ENCODE data around the gene IGF2BP2.

Gene IGF2BP2

DNA sequence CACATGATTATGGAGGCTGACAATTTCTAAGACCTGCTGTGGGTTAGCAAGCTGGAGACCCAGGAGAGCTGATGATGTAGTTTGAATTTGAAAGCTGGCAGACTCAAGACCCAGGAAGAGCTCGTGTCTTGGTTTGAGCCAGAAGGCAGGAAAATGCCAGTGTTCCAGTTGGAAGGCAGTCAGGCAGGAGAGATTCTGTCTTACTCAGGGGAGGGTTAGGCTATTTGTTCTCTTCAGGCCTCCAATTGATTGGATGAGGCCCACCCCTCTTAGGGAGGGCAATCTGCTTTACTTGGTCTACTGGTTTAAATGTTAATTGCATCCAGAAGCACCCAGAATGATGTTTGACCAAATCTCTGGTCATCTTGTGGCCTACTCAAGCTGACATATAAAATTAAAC is 40.4 kb upstream of the IGF2BP2 start:
- peaks cover 8% of the 10 kb centered on the region for H3K27me3 ChIP-seq
- TF ChIP-seq, protein P1, sequence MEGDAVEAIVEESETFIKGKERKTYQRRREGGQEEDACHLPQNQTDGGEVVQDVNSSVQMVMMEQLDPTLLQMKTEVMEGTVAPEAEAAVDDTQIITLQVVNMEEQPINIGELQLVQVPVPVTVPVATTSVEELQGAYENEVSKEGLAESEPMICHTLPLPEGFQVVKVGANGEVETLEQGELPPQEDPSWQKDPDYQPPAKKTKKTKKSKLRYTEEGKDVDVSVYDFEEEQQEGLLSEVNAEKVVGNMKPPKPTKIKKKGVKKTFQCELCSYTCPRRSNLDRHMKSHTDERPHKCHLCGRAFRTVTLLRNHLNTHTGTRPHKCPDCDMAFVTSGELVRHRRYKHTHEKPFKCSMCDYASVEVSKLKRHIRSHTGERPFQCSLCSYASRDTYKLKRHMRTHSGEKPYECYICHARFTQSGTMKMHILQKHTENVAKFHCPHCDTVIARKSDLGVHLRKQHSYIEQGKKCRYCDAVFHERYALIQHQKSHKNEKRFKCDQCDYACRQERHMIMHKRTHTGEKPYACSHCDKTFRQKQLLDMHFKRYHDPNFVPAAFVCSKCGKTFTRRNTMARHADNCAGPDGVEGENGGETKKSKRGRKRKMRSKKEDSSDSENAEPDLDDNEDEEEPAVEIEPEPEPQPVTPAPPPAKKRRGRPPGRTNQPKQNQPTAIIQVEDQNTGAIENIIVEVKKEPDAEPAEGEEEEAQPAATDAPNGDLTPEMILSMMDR (IDR thresholded peaks at IDR 0.05) = no peak
- H3K36me3 ChIP-seq = no peaks in the 10 kb centered on the region
- no peak overlapping the region for H3K4me3 ChIP-seq (ENCODE audit: low read depth in 1 of 2, low read length in 1 of 2)
- H3K9me3 ChIP-seq = no peaks in the 10 kb centered on the region
- H3K4me1 ChIP-seq (ENCODE audit: control insufficient read depth in 1 of 2, insufficient read depth in 1 of 2, low read depth in 1 of 2, low read length in 1 of 2) = no peaks in the 10 kb centered on the region
- no peak overlapping the region for H3K27ac ChIP-seq

DNA sequence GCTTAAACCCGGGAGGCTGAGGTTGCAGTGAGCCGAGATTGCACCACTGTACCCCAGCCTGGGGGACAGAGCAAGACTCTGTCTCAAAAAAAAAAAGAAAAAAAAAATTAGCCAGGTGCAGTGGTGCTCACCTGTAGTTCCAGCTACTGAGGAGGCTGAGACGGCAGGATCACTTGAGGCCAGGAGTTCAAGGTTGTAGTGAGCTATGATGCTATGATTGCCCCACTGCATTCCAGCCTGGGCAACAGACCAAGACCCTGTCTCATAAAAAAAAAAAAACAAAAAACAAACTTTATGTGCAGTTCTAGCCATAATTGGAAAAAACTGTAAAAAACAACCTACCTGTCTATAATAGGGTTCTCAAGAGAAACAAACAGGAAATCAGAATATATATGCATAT is 39.9 kb upstream of the IGF2BP2 start:
- no peaks in the 10 kb centered on the region for H3K36me3 ChIP-seq
- no peak overlapping the region for H3K27ac ChIP-seq
- TF ChIP-seq, protein P1 (IDR thresholded peaks at IDR 0.05) = no peak
- no peak overlapping the region for H3K4me3 ChIP-seq (ENCODE audit: low read depth in 1 of 2, low read length in 1 of 2)
- H3K27me3 ChIP-seq = peaks cover 8% of the 10 kb centered on the region
- H3K9me3 ChIP-seq = no peaks in the 10 kb centered on the region
- H3K4me1 ChIP-seq (ENCODE audit: control insufficient read depth in 1 of 2, insufficient read depth in 1 of 2, low read depth in 1 of 2, low read length in 1 of 2) = no peaks in the 10 kb centered on the region

DNA sequence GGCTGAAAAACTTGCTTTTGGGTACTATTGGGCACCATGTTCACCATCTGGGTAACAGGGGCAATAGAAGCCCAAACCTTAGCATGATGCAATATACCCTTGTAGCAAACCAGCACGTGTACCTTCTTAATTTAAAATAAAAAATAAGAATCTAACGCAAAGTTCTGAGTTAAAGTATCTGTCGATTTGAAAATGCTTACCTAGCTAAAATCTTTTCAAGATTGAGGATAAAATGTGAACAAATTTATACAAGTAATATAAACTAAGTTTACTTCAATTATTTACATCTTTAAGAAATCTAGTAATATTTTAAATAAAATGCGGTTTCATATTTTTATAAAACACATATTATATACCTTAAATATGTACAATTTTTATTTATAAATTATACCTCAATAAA is 38.1 kb upstream of the IGF2BP2 start:
- peaks cover 8% of the 10 kb centered on the region for H3K27me3 ChIP-seq
- no peaks in the 10 kb centered on the region for H3K4me1 ChIP-seq (ENCODE audit: control insufficient read depth in 1 of 2, insufficient read depth in 1 of 2, low read depth in 1 of 2, low read length in 1 of 2)
- H3K27ac ChIP-seq = no peak overlapping the region
- TF ChIP-seq, protein P1 (IDR thresholded peaks at IDR 0.05) = no peak
- no peak overlapping the region for H3K4me3 ChIP-seq (ENCODE audit: low read depth in 1 of 2, low read length in 1 of 2)
- no peaks in the 10 kb centered on the region for H3K9me3 ChIP-seq
- H3K36me3 ChIP-seq = no peaks in the 10 kb centered on the region

DNA sequence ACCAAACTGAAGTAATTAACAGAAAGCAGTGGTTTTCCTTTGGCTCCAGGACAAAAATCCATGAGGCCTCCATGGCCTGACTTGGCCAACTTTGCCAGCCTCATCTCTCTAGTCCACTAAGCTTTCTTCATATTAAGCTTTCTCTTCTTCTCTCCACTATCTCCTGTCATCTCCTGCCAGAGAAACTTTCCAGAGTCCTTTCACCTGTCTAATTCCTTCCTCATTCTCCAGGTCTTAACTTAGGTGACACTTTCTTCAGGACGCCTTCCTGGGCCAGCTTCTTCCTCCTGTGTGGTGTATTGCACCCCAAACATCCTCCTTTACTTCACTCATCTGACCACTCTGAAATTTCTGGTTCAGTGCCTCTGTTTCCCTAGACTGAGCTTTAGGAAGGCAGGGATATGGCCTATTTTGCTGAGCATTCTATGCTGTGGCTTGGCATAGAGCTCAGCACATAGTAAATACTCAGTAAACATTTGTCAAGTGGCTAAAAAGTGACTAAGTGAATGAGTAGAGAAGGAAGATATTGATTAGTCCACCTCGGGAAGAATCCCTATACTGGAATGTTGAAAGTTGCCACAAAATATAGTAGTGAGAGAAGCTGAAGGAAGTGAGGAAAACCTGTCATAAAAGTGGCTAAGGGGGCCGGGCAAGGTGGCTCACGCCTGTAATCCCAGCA is 34.6 kb upstream of the IGF2BP2 start:
- TF ChIP-seq, protein P1 (IDR thresholded peaks at IDR 0.05) = no peak
- no peak overlapping the region for H3K4me3 ChIP-seq (ENCODE audit: low read depth in 1 of 2, low read length in 1 of 2)
- H3K27me3 ChIP-seq = no peaks in the 10 kb centered on the region
- H3K4me1 ChIP-seq (ENCODE audit: control insufficient read depth in 1 of 2, insufficient read depth in 1 of 2, low read depth in 1 of 2, low read length in 1 of 2) = no peaks in the 10 kb centered on the region
- no peak overlapping the region for H3K27ac ChIP-seq
- H3K36me3 ChIP-seq = no peaks in the 10 kb centered on the region
- H3K9me3 ChIP-seq = no peaks in the 10 kb centered on the region

DNA sequence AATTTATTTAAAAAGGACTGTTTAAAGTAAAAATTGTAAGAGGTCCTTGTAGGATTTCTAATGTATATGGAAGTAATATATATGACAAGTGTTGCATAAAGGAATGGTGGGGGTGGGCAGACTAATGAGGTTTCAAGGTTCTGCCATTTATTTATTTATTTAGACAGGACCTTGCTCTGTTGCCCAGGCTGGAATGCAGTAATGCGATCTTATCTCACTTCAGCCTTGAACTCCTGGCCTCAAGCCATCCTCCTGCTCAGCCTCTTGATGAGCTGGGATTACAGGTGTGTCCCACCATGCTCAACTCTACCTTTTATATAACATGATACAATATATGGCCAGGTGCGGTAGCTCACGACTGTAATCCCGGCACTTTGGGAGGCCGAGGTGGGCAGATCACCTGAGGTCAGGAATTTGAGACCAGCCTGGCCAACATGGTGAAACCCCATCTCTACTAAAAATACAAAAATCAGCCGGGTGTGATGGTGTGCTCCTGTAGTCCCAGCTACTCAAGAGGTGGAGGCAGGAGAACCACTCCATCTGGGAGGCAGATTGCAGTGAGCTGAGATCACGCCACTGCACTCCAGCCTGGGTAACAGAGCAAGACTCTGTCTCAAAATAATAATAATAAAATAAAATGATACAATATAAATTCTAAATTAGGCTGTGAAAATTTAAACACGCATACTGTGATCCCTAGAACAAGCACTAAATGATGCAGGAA is 33.8 kb upstream of the IGF2BP2 start:
- Histone ChIP-seq H3K36me3 (no peaks in the 10 kb centered on the region), H3K27ac (no peak overlapping the region), H3K27me3 (no peaks in the 10 kb centered on the region), H3K4me1 (ENCODE audit: control insufficient read depth in 1 of 2, insufficient read depth in 1 of 2, low read depth in 1 of 2, low read length in 1 of 2) (no peaks in the 10 kb centered on the region), H3K4me3 (ENCODE audit: low read depth in 1 of 2, low read length in 1 of 2) (no peak overlapping the region), H3K9me3 (no peaks in the 10 kb centered on the region)
- TF ChIP-seq, protein P1 (IDR thresholded peaks at IDR 0.05) = no peak

Data from neutrophil (primary cell).